Mesenchymal stem cell (in vitro differentiated cells and primary cell): ENCODE data around the gene ELL2.

Source experiments
- DNase-seq: peaks from one replicate; pipeline ENCODE4 v3.0.0-alpha.2; 2013
- H2AFZ ChIP-seq: one replicate; pipeline ENCODE4 v1.6.1; 2013; ENCODE audit warnings: low read depth, mild to moderate bottlenecking, control low read depth, inconsistent platforms, low read length, moderate library complexity
- H2AK5ac ChIP-seq: 2 replicates; pipeline ENCODE4 v1.6.1; 2013; ENCODE audit warnings: low read length, moderate library complexity, mild to moderate bottlenecking, inconsistent platforms; ENCODE audit not compliant: severe bottlenecking
- H2BK120ac ChIP-seq: one replicate; pipeline ENCODE4 v1.6.1; 2013; ENCODE audit warnings: low read depth, mild to moderate bottlenecking, inconsistent platforms, low read length, moderate library complexity
- H2BK12ac ChIP-seq, 2 experiments: one replicate each; pipeline ENCODE4 v1.6.1; 2013; ENCODE audit warnings: inconsistent platforms in 2 of 2, low read length in 2 of 2, mild to moderate bottlenecking in 2 of 2, moderate library complexity in 2 of 2, control low read depth in 1 of 2
- H2BK15ac ChIP-seq: one replicate; pipeline ENCODE4 v1.6.1; 2013; ENCODE audit warnings: mild to moderate bottlenecking, low read depth, inconsistent platforms; ENCODE audit not compliant: poor library complexity, severe bottlenecking
- H2BK5ac ChIP-seq: 2 replicates; pipeline ENCODE4 v1.6.1; 2013; ENCODE audit warnings: low read depth, mild to moderate bottlenecking, low read length, control low read depth, inconsistent platforms; ENCODE audit not compliant: poor library complexity, severe bottlenecking
- H3K14ac ChIP-seq, 2 experiments: one replicate each; pipeline ENCODE4 v1.6.1; 2013; ENCODE audit warnings: inconsistent platforms in 2 of 2, low read length in 2 of 2, control low read depth in 1 of 2, mild to moderate bottlenecking in 1 of 2, moderate library complexity in 1 of 2
- H3K18ac ChIP-seq, 2 experiments: one replicate each; pipeline ENCODE4 v1.6.1; 2013; ENCODE audit warnings: inconsistent platforms in 2 of 2, low read length in 2 of 2, control low read depth in 1 of 2, low read depth in 1 of 2, mild to moderate bottlenecking in 1 of 2
- H3K23ac ChIP-seq, 2 experiments: one replicate each; pipeline ENCODE4 v1.6.1; 2013; ENCODE audit warnings: inconsistent platforms in 2 of 2, low read length in 2 of 2, mild to moderate bottlenecking in 2 of 2, moderate library complexity in 2 of 2, control low read depth in 1 of 2
- H3K27ac ChIP-seq: 2 replicates; pipeline ENCODE4 v1.5.1; 2013; ENCODE audit warnings: mild to moderate bottlenecking, moderate library complexity, low read length, control low read depth, inconsistent platforms; ENCODE audit not compliant: poor library complexity, severe bottlenecking
- H3K27me3 ChIP-seq, 2 experiments: 2 replicates each; pipeline versions ENCODE4 v1.6.1 to v1.7.0; 2013; ENCODE audit warnings: low read length in 2 of 2, mild to moderate bottlenecking in 2 of 2, moderate library complexity in 2 of 2, control low read depth in 1 of 2, inconsistent platforms in 1 of 2; ENCODE audit not compliant: control insufficient read depth in 1 of 2, insufficient read depth in 1 of 2
- H3K36me3 ChIP-seq, 2 experiments: 2 replicates each; pipeline versions ENCODE4 v1.6.1 to v1.7.0; 2013; ENCODE audit warnings: low read length in 2 of 2, control low read depth in 1 of 2, inconsistent platforms in 1 of 2, low read depth in 1 of 2, mild to moderate bottlenecking in 1 of 2; ENCODE audit not compliant: insufficient read depth in 2 of 2, control insufficient read depth in 1 of 2
- H3K4ac ChIP-seq, 2 experiments: one replicate each; pipeline ENCODE4 v1.6.1; 2013; ENCODE audit warnings: inconsistent platforms in 2 of 2, low read length in 2 of 2, mild to moderate bottlenecking in 2 of 2, moderate library complexity in 2 of 2, control low read depth in 1 of 2, low read depth in 1 of 2
- H3K4me1 ChIP-seq: 2 replicates; pipeline ENCODE4 v1.6.1; 2013; ENCODE audit warnings: low read depth, low read length, control low read depth; ENCODE audit not compliant: control insufficient read depth, insufficient read depth
- H3K4me2 ChIP-seq: 2 replicates; pipeline ENCODE4 v1.6.1; 2013; ENCODE audit warnings: low read length, mild to moderate bottlenecking, inconsistent platforms; ENCODE audit not compliant: poor library complexity, severe bottlenecking
- H3K4me3 ChIP-seq, 2 experiments: 2 replicates each; pipeline versions ENCODE4 v1.5.1 to v1.7.0; 2013; ENCODE audit warnings: low read length in 2 of 2, mild to moderate bottlenecking in 2 of 2, control low read depth in 1 of 2, low read depth in 1 of 2; ENCODE audit not compliant: insufficient read depth in 1 of 2
- H3K79me1 ChIP-seq: replicated peaks from 2 replicates; pipeline ENCODE4 v1.6.1; 2013; ENCODE audit warnings: mild to moderate bottlenecking, control low read depth, low read length, inconsistent platforms; ENCODE audit not compliant: poor library complexity, severe bottlenecking
- H3K9ac ChIP-seq: 2 replicates; pipeline ENCODE4 v1.7.0; 2013; ENCODE audit warnings: mild to moderate bottlenecking, low read length, moderate library complexity
- H3K9me3 ChIP-seq: 2 replicates; pipeline ENCODE4 v1.7.0; 2013; ENCODE audit warnings: mild to moderate bottlenecking, low read length; ENCODE audit not compliant: control insufficient read depth
- H4K8ac ChIP-seq: one replicate; pipeline ENCODE4 v1.6.1; 2013; ENCODE audit warnings: inconsistent platforms, mild to moderate bottlenecking, low read length, moderate library complexity
- H4K91ac ChIP-seq: one replicate; pipeline ENCODE4 v1.6.1; 2013; ENCODE audit warnings: mild to moderate bottlenecking, low read length, inconsistent platforms
- WGBS: methylation state at CpG from one replicate; pipeline ENCODE4 v1.1.7; 2013; ENCODE audit warnings: mixed read lengths; 5-methylcytosine and 5-hydroxymethylcytosine counted together

ELL2 gene

DNA sequence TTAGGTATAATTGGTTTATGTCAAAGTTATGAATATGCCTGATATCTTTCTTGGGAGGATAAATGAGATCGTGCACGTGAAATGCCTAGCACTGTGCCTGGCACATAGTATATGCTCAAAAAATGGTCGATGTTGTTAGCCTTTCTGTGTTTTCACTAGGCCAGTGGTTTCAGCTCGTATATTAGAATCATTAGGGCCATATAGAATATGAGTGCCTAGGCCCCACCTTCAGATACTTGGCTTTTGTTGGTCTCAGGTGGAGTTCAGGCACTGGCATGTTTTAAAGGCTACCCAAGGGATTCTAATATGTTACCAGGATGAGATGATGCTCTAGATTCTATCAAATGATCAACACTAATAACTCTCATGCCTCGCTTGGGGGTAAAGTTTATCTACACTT is 56.8 kb downstream of the ELL2 start:
- Histone ChIP-seq H3K9me3 (no peaks in the 10 kb centered on the region), H4K91ac (no peak overlapping the region), H3K79me1 (peaks cover 25% of the 10 kb centered on the region), H3K4me1 (peaks cover 1% of the 10 kb centered on the region), H3K14ac (no peak overlapping the region), H3K36me3 (peaks cover 2 to 73% of the 10 kb centered on the region in 2 experiments), H3K18ac (no peak overlapping the region), H3K9ac (no peak overlapping the region), H3K27ac (no peak overlapping the region), H2AFZ (no peak overlapping the region), H3K4me3 (no peak overlapping the region), H2BK12ac (no peak overlapping the region), H4K8ac (no peak overlapping the region), H3K27me3 (no peaks in the 10 kb centered on the region), H2BK15ac (no peak overlapping the region), H2BK5ac (no peak overlapping the region), H2AK5ac (no peak overlapping the region), H2BK120ac (no peak overlapping the region), H3K4me2 (no peak overlapping the region), H3K4ac (no peak overlapping the region), H3K23ac (no peak overlapping the region)
- 98% methylated on average over 4 of the region's 5 CpGs for WGBS
- no peak for DNase-seq

DNA sequence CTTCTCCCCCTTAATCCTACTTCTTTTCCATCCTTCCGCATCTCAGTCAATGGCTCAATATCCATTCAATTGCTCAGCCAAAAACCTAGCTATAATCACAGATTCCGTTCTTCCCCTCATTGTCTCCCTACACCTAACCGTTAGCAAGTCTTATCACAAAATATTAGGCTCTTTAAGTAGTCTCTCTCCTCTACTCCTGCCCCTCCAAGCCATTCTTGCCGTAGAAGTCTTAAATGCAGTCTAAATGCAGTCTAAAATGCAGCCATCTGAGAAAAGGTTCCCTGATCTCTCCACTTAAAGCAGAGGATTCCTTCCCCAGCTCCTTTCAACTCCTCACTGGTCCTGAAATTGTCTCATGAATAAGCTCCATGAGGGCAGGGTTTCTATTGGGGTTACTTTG is 57.8 kb downstream of the ELL2 start:
- DNase-seq: no peak
- Histone ChIP-seq H3K4me1 (peaks cover 1% of the 10 kb centered on the region), H4K8ac (no peak overlapping the region), H2BK120ac (no peak overlapping the region), H2BK5ac (no peak overlapping the region), H4K91ac (no peak overlapping the region), H2AFZ (no peak overlapping the region), H3K4me3 (no peak overlapping the region), H2AK5ac (no peak overlapping the region), H3K4me2 (no peak overlapping the region), H3K18ac (no peak overlapping the region), H3K36me3 (peaks cover 3 to 73% of the 10 kb centered on the region in 2 experiments), H3K23ac (no peak overlapping the region), H3K27ac (no peak overlapping the region), H3K9ac (no peak overlapping the region), H3K79me1 (peaks cover 21% of the 10 kb centered on the region), H3K27me3 (no peaks in the 10 kb centered on the region), H3K14ac (no peak overlapping the region), H3K9me3 (no peaks in the 10 kb centered on the region), H2BK15ac (no peak overlapping the region), H3K4ac (no peak overlapping the region), H2BK12ac (no peak overlapping the region)
- WGBS: 100% methylated on average over 4 of the region's 4 CpGs

DNA sequence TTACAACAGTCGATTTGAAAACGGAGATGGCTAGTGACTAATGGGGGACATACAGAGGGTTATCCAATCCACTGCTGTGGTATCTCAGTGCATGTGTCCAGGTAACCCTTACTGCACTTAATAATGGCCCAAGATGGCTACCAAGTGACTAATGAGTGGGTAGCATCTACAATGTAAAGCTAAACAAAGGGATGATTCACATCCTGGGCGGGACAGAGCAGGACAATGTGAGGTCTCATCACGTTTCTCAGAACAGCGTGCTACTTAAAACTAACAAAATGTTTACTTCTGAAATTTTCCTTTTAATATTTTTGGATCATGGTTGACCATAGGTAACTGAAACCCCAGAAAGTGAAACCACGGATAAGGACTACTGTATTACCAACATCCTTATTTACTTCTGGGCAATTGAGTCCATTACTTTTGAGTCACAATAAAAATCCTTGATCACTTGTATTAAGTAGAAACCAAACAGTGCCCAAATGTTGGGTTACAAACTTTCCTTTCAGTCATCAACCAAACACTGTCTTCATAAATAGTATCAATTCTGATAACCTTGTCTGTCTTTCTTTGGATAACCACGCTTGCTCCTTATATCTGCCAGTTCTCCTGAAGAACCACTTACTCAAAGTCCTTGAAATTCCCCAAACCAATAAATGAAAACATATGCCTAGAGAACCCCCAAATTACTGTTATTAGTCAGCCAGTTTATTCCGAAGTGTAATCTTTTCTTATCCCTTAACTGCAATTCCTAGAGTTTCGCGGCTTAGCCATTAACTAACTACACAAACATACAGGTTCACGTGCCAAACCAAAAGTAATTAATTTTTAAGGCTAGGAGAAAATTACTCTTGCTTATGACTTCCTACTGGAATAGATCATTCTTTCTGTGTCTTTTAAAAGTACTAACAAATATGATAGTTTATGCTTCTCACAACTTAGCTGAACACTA is 59.7 kb downstream of the ELL2 start:
- H2AFZ ChIP-seq: no peak overlapping the region
- H3K9ac ChIP-seq: no peak overlapping the region
- H3K36me3 ChIP-seq: peaks cover 6 to 81% of the 10 kb centered on the region in 2 experiments
- H3K14ac ChIP-seq: no peak overlapping the region
- 57% methylated on average over 7 of the region's 11 CpGs for WGBS
- H2BK5ac ChIP-seq: no peak overlapping the region
- H3K27me3 ChIP-seq: no peaks in the 10 kb centered on the region
- H3K4me2 ChIP-seq: no peak overlapping the region
- H2BK12ac ChIP-seq: peak overlapping the region in 1 of 2 experiments; percentile 28
- no peak overlapping the region for H2AK5ac ChIP-seq
- H3K79me1 ChIP-seq: peaks cover 12% of the 10 kb centered on the region
- no peak overlapping the region for H3K27ac ChIP-seq
- no peaks in the 10 kb centered on the region for H3K9me3 ChIP-seq
- no peak overlapping the region for H2BK15ac ChIP-seq
- DNase-seq: peak; percentile 69
- H3K4me1 ChIP-seq: peaks cover 1% of the 10 kb centered on the region
- no peak overlapping the region for H3K4me3 ChIP-seq
- no peak overlapping the region for H2BK120ac ChIP-seq
- H3K18ac ChIP-seq: no peak overlapping the region
- no peak overlapping the region for H3K4ac ChIP-seq
- H3K23ac ChIP-seq: no peak overlapping the region
- H4K91ac ChIP-seq: peak overlapping the region; percentile 34
- no peak overlapping the region for H4K8ac ChIP-seq

DNA sequence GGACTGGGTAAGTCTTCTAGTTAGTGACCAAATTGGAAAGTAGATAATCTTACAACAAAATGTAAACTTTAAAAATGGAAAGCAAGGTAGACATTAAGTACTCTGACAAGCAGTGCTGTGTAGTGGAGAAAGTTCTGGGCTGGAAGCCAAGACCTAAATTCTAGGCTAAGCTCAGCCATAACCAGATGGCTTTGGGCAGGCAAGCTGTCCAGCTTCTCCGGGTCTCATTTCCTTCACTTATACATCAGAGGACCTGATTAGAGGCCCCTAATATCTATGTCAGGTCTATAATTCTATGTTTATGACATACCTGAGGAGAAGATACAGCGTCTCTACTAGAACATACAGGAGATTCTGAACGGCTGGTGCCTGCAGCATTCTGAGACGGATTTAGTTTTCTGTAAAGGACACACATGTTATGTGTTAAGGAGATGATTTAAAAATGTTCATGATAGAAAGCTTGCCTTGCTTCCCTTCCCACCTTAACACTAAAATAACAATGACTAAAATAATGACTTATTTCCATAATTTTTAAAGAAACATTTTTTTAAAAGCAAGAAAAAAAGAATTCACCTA is 61.2 kb downstream of the ELL2 start:
- Histone ChIP-seq H3K79me1 (peaks cover 18% of the 10 kb centered on the region), H3K4me3 (no peak overlapping the region), H3K4me1 (peaks cover 1% of the 10 kb centered on the region), H2AK5ac (no peak overlapping the region), H3K27ac (no peak overlapping the region), H3K4me2 (no peak overlapping the region), H3K4ac (no peak overlapping the region), H2BK120ac (no peak overlapping the region), H2AFZ (no peak overlapping the region), H3K9me3 (no peaks in the 10 kb centered on the region), H2BK5ac (no peak overlapping the region), H3K23ac (no peak overlapping the region), H4K8ac (no peak overlapping the region), H3K14ac (no peak overlapping the region), H3K36me3 (peaks cover 6 to 84% of the 10 kb centered on the region in 2 experiments), H3K9ac (no peak overlapping the region), H2BK12ac (no peak overlapping the region), H2BK15ac (no peak overlapping the region), H3K27me3 (no peaks in the 10 kb centered on the region), H3K18ac (no peak overlapping the region), H4K91ac (no peak overlapping the region)
- peak; percentile 61 for DNase-seq
- 100% methylated on average over 3 of the region's 4 CpGs for WGBS
